Neural cell (in vitro differentiated cells): ENCODE results near the gene ADSS2. TPM values are rescaled to one million over a fixed set of nuclear protein-coding genes. Genes with fewer than 3 reads are reported as not detected.

Experiments
- H2AFZ ChIP-seq: fragments of 200-600, 300-800 bp; sonication (generic), shearing (Covaris generic); 2 replicates; pipeline ENCODE4 v1.6.0; 2014; ENCODE audit warnings: low read depth, mild to moderate bottlenecking, antibody characterized with exemption, low read length, moderate library complexity
- H3F3A ChIP-seq: fragments of 200-600 bp; shearing (Covaris generic); 2 replicates; pipeline ENCODE4 v1.6.1; 2016; ENCODE audit warnings: mild to moderate bottlenecking, moderate library complexity, mixed read lengths, antibody characterized with exemption, low read length; ENCODE audit not compliant: insufficient read depth, poor library complexity, severe bottlenecking
- H3K27ac ChIP-seq: fragments of 200-600, 300-800 bp; sonication (generic), shearing (Covaris generic); 2 replicates; pipeline ENCODE4 v1.5.1; 2014; ENCODE audit warnings: mild to moderate bottlenecking, low read length, moderate library complexity
- H3K27me3 ChIP-seq: fragments of 300-800, 200-600 bp; sonication (generic), shearing (Covaris generic); 2 replicates; pipeline ENCODE4 v1.6.0; 2014; ENCODE audit warnings: mild to moderate bottlenecking, low read depth, low read length, moderate library complexity; ENCODE audit not compliant: insufficient read depth
- H3K36me3 ChIP-seq: fragments of 300-800, 200-600 bp; sonication (generic), shearing (Covaris generic); 2 replicates; pipeline ENCODE4 v1.5.1; 2014; ENCODE audit warnings: mild to moderate bottlenecking, antibody characterized with exemption, low read length, moderate library complexity; ENCODE audit not compliant: insufficient read depth
- H3K4me2 ChIP-seq: fragments of 300-800, 200-600 bp; sonication (generic), shearing (Covaris generic); 2 replicates; pipeline ENCODE4 v1.6.0; 2014; ENCODE audit warnings: mild to moderate bottlenecking, low read length
- H3K4me3 ChIP-seq: fragments of 300-800, 200-600 bp; sonication (generic), shearing (Covaris generic); 2 replicates; pipeline ENCODE4 v1.5.1; 2014; ENCODE audit warnings: mild to moderate bottlenecking, low read length, moderate library complexity
- H3K79me2 ChIP-seq: fragments of 200-600 bp; shearing (Covaris generic); replicated peaks from 2 replicates; pipeline ENCODE4 v1.6.0; 2014; ENCODE audit warnings: mild to moderate bottlenecking, low read length, moderate library complexity; ENCODE audit not compliant: insufficient read depth
- H3K9ac ChIP-seq: fragments of 300-800, 200-600 bp; sonication (generic), shearing (Covaris generic); 2 replicates; pipeline ENCODE4 v1.6.1; 2016; ENCODE audit warnings: mild to moderate bottlenecking, low read length, mixed read lengths
- H3K9me2 ChIP-seq: fragments of 200-600 bp; shearing (Covaris generic); 2 replicates; pipeline ENCODE4 v1.6.1; 2016; ENCODE audit warnings: mild to moderate bottlenecking, low read length, mixed read lengths; ENCODE audit not compliant: insufficient read depth
- H3K9me3 ChIP-seq: fragments of 200-600, 300-800 bp; sonication (generic), shearing (Covaris generic); 2 replicates; pipeline ENCODE4 v1.6.1; 2016; ENCODE audit warnings: mild to moderate bottlenecking, mixed run types, low read length, moderate library complexity, mixed read lengths
- H4K20me1 ChIP-seq: fragments of 200-600 bp; shearing (Covaris generic); 2 replicates; pipeline ENCODE4 v1.6.1; 2016; ENCODE audit warnings: mild to moderate bottlenecking, mixed run types; ENCODE audit not compliant: insufficient read depth
- CTCF ChIP-seq: fragments of 450-650 bp; IDR thresholded peaks from 2 replicates; pipeline ENCODE4 v1.5.1; 2014; ENCODE audit warnings: antibody characterized with exemption, mild to moderate bottlenecking, moderate library complexity; ENCODE audit not compliant: poor library complexity, severe bottlenecking
- EP300 ChIP-seq: fragments of 450-650 bp; conservative IDR thresholded peaks from 2 replicates; pipeline ENCODE4 v1.6.1; 2014; ENCODE audit warnings: antibody characterized with exemption, mild to moderate bottlenecking, moderate library complexity; ENCODE audit not compliant: poor library complexity, severe bottlenecking
- EZH2 ChIP-seq: fragments of 200-600, 300-800 bp; shearing (Covaris generic), sonication (generic); IDR thresholded peaks from 2 replicates; pipeline ENCODE4 v1.6.1; 2014; ENCODE audit warnings: antibody characterized with exemption, low read length, borderline replicate concordance, mild to moderate bottlenecking; ENCODE audit not compliant: insufficient read depth, poor library complexity, severe bottlenecking
- MXI1 ChIP-seq: fragments of 450-650 bp; conservative IDR thresholded peaks from 2 replicates; pipeline ENCODE4 v1.6.1; 2014; ENCODE audit warnings: antibody characterized with exemption, mild to moderate bottlenecking; ENCODE audit not compliant: poor library complexity, severe bottlenecking
- POLR2AphosphoS5 ChIP-seq: IDR thresholded peaks from 2 replicates; pipeline ENCODE4 v1.6.1; 2012
- RAD21 ChIP-seq: fragments of 450-650 bp; conservative IDR thresholded peaks from 2 replicates; pipeline ENCODE4 v1.6.1; 2014; ENCODE audit warnings: antibody characterized with exemption, mild to moderate bottlenecking, moderate library complexity
- SMC3 ChIP-seq: fragments of 450-650 bp; conservative IDR thresholded peaks from 2 replicates; pipeline ENCODE4 v1.6.1; 2014; ENCODE audit warnings: antibody characterized with exemption, mild to moderate bottlenecking, moderate library complexity; ENCODE audit not compliant: poor library complexity
- TAF1 ChIP-seq: IDR thresholded peaks from 2 replicates; pipeline ENCODE4 v1.6.1; 2012; ENCODE audit warnings: low read depth
- polyA plus RNA-seq: library from polyadenylated mRNA; depleted of rRNA; stranded (reverse); fragments of >200 nt; gene quantifications from 2 replicates; pipeline ENCODE4 v1.2.3, GENCODE V29; 2014
- TF ChIP-seq, protein P1 (sequence below): IDR thresholded peaks from 2 replicates; pipeline ENCODE4 v1.6.1; 2012; ENCODE audit warnings: borderline replicate concordance

Gene ADSS2
- polyA plus RNA-seq, 1 donor from 2014 or later: 86.1 TPM

DNA sequence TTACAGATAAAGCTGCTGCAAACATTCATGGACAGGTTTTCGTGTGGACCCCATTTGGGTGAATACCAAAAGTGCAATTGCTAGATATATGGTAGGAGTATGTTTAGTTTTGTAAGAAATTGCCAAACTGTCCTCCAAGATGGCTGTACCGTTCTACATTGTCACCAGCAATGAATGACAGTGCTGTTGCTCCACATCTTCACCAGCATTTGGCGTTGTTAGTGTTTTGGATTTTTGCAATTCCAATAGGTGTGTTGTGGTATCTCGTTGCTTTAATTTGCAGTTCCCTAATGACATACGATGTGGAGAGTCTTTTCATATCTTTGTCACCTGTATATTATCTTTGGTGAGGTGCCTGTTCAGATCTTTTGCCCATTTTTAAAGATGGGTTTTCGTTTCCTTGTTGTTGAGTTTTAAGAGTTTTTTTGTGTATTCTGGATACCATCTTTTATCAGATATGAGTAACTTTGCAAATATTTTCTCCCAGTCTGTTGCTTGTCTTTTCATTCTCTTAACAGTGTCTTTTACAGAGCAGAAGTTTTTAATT, 21.4 kb upstream of the ADSS2 start:
- H3K36me3 ChIP-seq: no peaks in the 10 kb centered on the region
- H2AFZ ChIP-seq: no peak overlapping the region
- H3K79me2 ChIP-seq: no peaks in the 10 kb centered on the region
- H3K4me3 ChIP-seq: no peak overlapping the region
- H3K27me3 ChIP-seq: no peaks in the 10 kb centered on the region
- no peak overlapping the region for H3K9ac ChIP-seq
- no peak overlapping the region for H3K4me2 ChIP-seq
- no peaks in the 10 kb centered on the region for H3K9me3 ChIP-seq
- no peaks in the 10 kb centered on the region for H3F3A ChIP-seq
- TF ChIP-seq TAF1 (no peak), EP300 (no peak), CTCF (no peak), POLR2AphosphoS5 (no peak), RAD21 (no peak), EZH2 (no peak), MXI1 (no peak), SMC3 (no peak)
- TF ChIP-seq, protein P1, sequence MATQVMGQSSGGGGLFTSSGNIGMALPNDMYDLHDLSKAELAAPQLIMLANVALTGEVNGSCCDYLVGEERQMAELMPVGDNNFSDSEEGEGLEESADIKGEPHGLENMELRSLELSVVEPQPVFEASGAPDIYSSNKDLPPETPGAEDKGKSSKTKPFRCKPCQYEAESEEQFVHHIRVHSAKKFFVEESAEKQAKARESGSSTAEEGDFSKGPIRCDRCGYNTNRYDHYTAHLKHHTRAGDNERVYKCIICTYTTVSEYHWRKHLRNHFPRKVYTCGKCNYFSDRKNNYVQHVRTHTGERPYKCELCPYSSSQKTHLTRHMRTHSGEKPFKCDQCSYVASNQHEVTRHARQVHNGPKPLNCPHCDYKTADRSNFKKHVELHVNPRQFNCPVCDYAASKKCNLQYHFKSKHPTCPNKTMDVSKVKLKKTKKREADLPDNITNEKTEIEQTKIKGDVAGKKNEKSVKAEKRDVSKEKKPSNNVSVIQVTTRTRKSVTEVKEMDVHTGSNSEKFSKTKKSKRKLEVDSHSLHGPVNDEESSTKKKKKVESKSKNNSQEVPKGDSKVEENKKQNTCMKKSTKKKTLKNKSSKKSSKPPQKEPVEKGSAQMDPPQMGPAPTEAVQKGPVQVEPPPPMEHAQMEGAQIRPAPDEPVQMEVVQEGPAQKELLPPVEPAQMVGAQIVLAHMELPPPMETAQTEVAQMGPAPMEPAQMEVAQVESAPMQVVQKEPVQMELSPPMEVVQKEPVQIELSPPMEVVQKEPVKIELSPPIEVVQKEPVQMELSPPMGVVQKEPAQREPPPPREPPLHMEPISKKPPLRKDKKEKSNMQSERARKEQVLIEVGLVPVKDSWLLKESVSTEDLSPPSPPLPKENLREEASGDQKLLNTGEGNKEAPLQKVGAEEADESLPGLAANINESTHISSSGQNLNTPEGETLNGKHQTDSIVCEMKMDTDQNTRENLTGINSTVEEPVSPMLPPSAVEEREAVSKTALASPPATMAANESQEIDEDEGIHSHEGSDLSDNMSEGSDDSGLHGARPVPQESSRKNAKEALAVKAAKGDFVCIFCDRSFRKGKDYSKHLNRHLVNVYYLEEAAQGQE: no peak
- H3K27ac ChIP-seq: no peak overlapping the region
- H3K9me2 ChIP-seq: no peaks in the 10 kb centered on the region
- no peaks in the 10 kb centered on the region for H4K20me1 ChIP-seq

DNA sequence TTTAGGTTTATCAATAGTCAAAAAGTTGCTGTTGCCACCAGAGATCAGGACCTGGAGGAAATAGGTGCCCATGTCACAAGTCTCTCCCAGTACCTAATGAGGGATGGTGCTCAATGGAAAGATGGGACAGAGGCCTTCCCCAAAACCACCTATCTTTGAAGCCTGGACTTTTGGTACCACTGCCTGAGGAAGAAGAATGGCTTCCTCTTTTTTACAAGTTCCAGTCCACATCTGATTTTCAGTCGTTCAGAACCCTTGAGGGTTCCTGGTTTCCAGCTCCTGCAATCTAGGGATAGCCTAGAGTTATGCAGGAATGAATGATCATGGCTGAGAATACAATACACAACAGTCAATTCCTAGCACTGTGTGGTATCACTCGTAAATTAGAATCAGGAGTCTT, 15.0 kb upstream of the ADSS2 start:
- no peaks in the 10 kb centered on the region for H3K27me3 ChIP-seq
- no peaks in the 10 kb centered on the region for H3K9me3 ChIP-seq
- no peak overlapping the region for H2AFZ ChIP-seq
- no peak overlapping the region for H3K27ac ChIP-seq
- H3K9ac ChIP-seq: no peak overlapping the region
- H3K4me2 ChIP-seq: no peak overlapping the region
- H3K79me2 ChIP-seq: no peaks in the 10 kb centered on the region
- no peaks in the 10 kb centered on the region for H3K36me3 ChIP-seq
- H3K4me3 ChIP-seq: no peak overlapping the region
- no peaks in the 10 kb centered on the region for H3K9me2 ChIP-seq
- H3F3A ChIP-seq: no peaks in the 10 kb centered on the region
- H4K20me1 ChIP-seq: no peaks in the 10 kb centered on the region
- TF ChIP-seq EZH2 (no peak), CTCF (no peak), EP300 (no peak), SMC3 (no peak), POLR2AphosphoS5 (no peak), MXI1 (no peak), TAF1 (no peak), RAD21 (no peak)
- TF ChIP-seq, protein P1: no peak
